B cell (primary cell): ENCODE data around the gene PPP1R12A. TPM values are rescaled to one million over a fixed set of nuclear protein-coding genes. Genes with fewer than 3 reads are reported as not detected.

Experiments used
- ATAC-seq: fragments of 200-7000 bp; cut with Tn5 transposase; one replicate; pipeline ENCODE4 v1.10.0; 2021; ENCODE audit warnings: low read depth, mild to moderate bottlenecking, moderate number of reproducible peaks, moderate library complexity
- CTCF ChIA-PET: fragments of 350-600 bp; sonication (Branson Sonifier 250); formaldehyde crosslinking; loops from one replicate; lab custom pipeline; 2021; ENCODE audit warnings: antibody characterized with exemption, inconsistent platforms; lab: Charles Lee
- POLR2A ChIA-PET: fragments of 350-600 bp; sonication (Branson Sonifier 250); formaldehyde crosslinking; loops from one replicate; lab custom pipeline; 2021; ENCODE audit warnings: antibody characterized with exemption; lab: Charles Lee
- DNase-seq: peaks from one replicate; pipeline ENCODE4 v3.0.0; 2013
- H2AFZ ChIP-seq: 2 replicates; pipeline ENCODE4 v1.6.1; 2012; ENCODE audit warnings: mild to moderate bottlenecking, low read depth, low read length; ENCODE audit not compliant: insufficient read depth, poor library complexity, severe bottlenecking
- H3K27ac ChIP-seq, 2 donors: 1 replicate in 1 of 2; 2 replicates in 1 of 2; pipeline ENCODE4 v1.5.1; 2012 to 2013; ENCODE audit warnings: low read length in 2 of 2, mild to moderate bottlenecking in 2 of 2, moderate library complexity in 1 of 2
- H3K27me3 ChIP-seq, 4 experiments: fragments of 200-600 bp in 1 of 4; sonication (generic) in 1 of 4; replicated peaks in 1 of 4; 1 replicate in 2 of 4; 2 replicates in 2 of 4; pipeline versions ENCODE4 v1.6.1 to v1.7.0; 2013 to 2016; ENCODE audit warnings: low read length in 3 of 4, mild to moderate bottlenecking in 2 of 4, mixed read lengths in 1 of 4, moderate library complexity in 1 of 4; ENCODE audit not compliant: insufficient read depth in 4 of 4, control insufficient read depth in 3 of 4; ENCODE audit errors: control extremely low read depth in 1 of 4
- H3K36me3 ChIP-seq, 2 experiments: replicated peaks in 1 of 2; 1 replicate in 1 of 2; 2 replicates in 1 of 2; pipeline versions ENCODE4 v1.6.1 to v1.7.1; 2013; ENCODE audit warnings: low read length in 1 of 2; ENCODE audit not compliant: insufficient read depth in 2 of 2, control insufficient read depth in 1 of 2; ENCODE audit errors: control extremely low read depth in 1 of 2, extremely low read depth in 1 of 2
- H3K4me1 ChIP-seq, 2 donors: fragments of 200-600 bp in 1 of 2; sonication (generic) in 1 of 2; 1 replicate in 1 of 2; 2 replicates in 1 of 2; pipeline versions ENCODE4 v1.5.1 to v1.6.1; 2013 to 2017; ENCODE audit warnings: low read length in 2 of 2; ENCODE audit not compliant: control insufficient read depth in 2 of 2, insufficient read depth in 2 of 2
- H3K4me2 ChIP-seq: replicated peaks from 2 replicates; pipeline ENCODE3; 2012; ENCODE audit warnings: mild to moderate bottlenecking, low read depth, low read length; ENCODE audit not compliant: poor library complexity, severe bottlenecking
- H3K4me3 ChIP-seq, 5 experiments: fragments of 200-600 bp in 1 of 5; sonication (generic) in 1 of 5; 1 replicate in 3 of 5; 2 replicates in 2 of 5; pipeline versions ENCODE4 v1.5.1 to v1.7.0; 2011 to 2016; ENCODE audit warnings: low read length in 4 of 5, mild to moderate bottlenecking in 4 of 5, low read depth in 2 of 5, control low read depth in 1 of 5, moderate library complexity in 1 of 5; ENCODE audit not compliant: insufficient read depth in 1 of 5; ENCODE audit errors: control extremely low read depth in 1 of 5, extremely low read depth in 1 of 5
- H3K79me2 ChIP-seq: fragments of 200-600 bp; sonication (generic); one replicate; pipeline ENCODE4 v1.6.0; 2016; ENCODE audit warnings: low read length; ENCODE audit not compliant: control insufficient read depth, insufficient read depth
- H3K9ac ChIP-seq: fragments of 200-600 bp; sonication (generic); 2 replicates; pipeline ENCODE4 v1.6.1; 2017; ENCODE audit warnings: mild to moderate bottlenecking, low read length, moderate library complexity
- H3K9me3 ChIP-seq, 3 donors: one replicate each; pipeline versions ENCODE4 v1.6.1 to v1.7.1; 2013; ENCODE audit warnings: low read length in 2 of 3; ENCODE audit not compliant: control insufficient read depth in 2 of 3, insufficient read depth in 1 of 3; ENCODE audit errors: control extremely low read depth in 1 of 3
- H4K20me1 ChIP-seq: 2 replicates; pipeline ENCODE4 v1.6.0; 2012; ENCODE audit warnings: mild to moderate bottlenecking, low read length; ENCODE audit not compliant: insufficient read depth, control insufficient read depth, poor library complexity, severe bottlenecking
- H3K27ac Mint-ChIP-seq: one replicate; pipeline ENCODE4 v1.8.0; 2021; ENCODE audit warnings: mixed read lengths
- H3K27me3 Mint-ChIP-seq: one replicate; pipeline ENCODE4 v1.8.0; 2021; ENCODE audit warnings: mixed read lengths
- H3K4me1 Mint-ChIP-seq: one replicate; pipeline ENCODE4 v1.8.0; 2021; ENCODE audit warnings: mixed read lengths
- H3K4me3 Mint-ChIP-seq: one replicate; pipeline ENCODE4 v1.8.0; 2021; ENCODE audit warnings: mixed read lengths
- H3K9me3 Mint-ChIP-seq: one replicate; pipeline ENCODE4 v1.8.0; 2022; ENCODE audit warnings: mixed read lengths; ENCODE audit not compliant: insufficient read depth
- EZH2 ChIP-seq: IDR thresholded peaks from 2 replicates; pipeline ENCODE4 v1.6.1; 2012; ENCODE audit warnings: borderline replicate concordance, low read depth, mild to moderate bottlenecking, moderate library complexity, low read length; ENCODE audit not compliant: insufficient read depth, poor library complexity, severe bottlenecking
- WGBS: methylation state at CpG from one replicate; pipeline ENCODE4 v1.1.5; 2013; ENCODE audit warnings: missing lambda C conversion rate; ENCODE audit not compliant: insufficient coverage; 5-methylcytosine and 5-hydroxymethylcytosine counted together
- intact Hi-C: fragments of 100-400 bp; cut with micrococcal nuclease; formaldehyde crosslinking; loops from one replicate; pipeline ENCODE4 v1.10.0; 2022
- polyA plus RNA-seq: library from polyadenylated mRNA; depleted of rRNA; stranded (reverse); fragments of >200 nt; gene quantifications from 2 replicates; pipeline ENCODE4 v1.2.3, GENCODE V29; 2012
- total RNA-seq, 2 donors: library from RNA; stranded (reverse); fragments of 120-200 nt in 1 of 2; gene quantifications; 1 replicate in 1 of 2; 2 replicates in 1 of 2; pipeline versions ENCODE4 v1.2.3 to v1.2.4, GENCODE V29; 2013 to 2022
- TF ChIP-seq, protein P1 (sequence below): fragments of 200-600 bp; IDR thresholded peaks from one replicate; pipeline ENCODE4 v1.8.0; 2022; ENCODE audit warnings: antibody characterized with exemption, mild to moderate bottlenecking

The PPP1R12A gene
- total and polyA plus RNA-seq, 2 donors (not counting 1 experiment from before 2014, with no cell fraction given), result 18.3 to 110 TPM

- intact Hi-C loops, result loop anchor here (1.0 to 5.0 kb wide), 4 partner anchors 14 to 380 kb away; no protein-coding TSS in a partner anchor
- Histone ChIP-seq H3K79me2 (peaks cover 99% of the 10 kb centered on the region), H2AFZ (no peak overlapping the region), H3K4me2 (no peak overlapping the region), H4K20me1 (peaks cover 72% of the 10 kb centered on the region), H3K9me3 (no peaks in the 10 kb centered on the region), H3K27me3 (no peaks in the 10 kb centered on the region), H3K4me1 (peaks cover 3 to 14% of the 10 kb centered on the region in 2 donors), H3K27ac (no peak overlapping the region), H3K36me3 (peaks cover 0 to 2% of the 10 kb centered on the region in 2 experiments), H3K4me3 (no peak overlapping the region), H3K9ac (no peak overlapping the region)
- DNase-seq, result peak; percentile 50
- 100% methylated on average over 2 of the region's 3 CpGs for WGBS
- Mint-ChIP-seq H3K27ac (no peak overlapping the region), H3K9me3 (no peaks in the 10 kb centered on the region), H3K27me3 (no peaks in the 10 kb centered on the region), H3K4me3 (no peak overlapping the region), H3K4me1 (peaks cover 67% of the 10 kb centered on the region)
- ChIA-PET CTCF (interaction anchor here (0.7 to 2.1 kb wide), 3 partner anchors 59 to 383 kb away, joined by 3 to 5 read pairs (median 4); no protein-coding TSS in a partner anchor), POLR2A (no interaction called here)
- TF ChIP-seq, protein P1, sequence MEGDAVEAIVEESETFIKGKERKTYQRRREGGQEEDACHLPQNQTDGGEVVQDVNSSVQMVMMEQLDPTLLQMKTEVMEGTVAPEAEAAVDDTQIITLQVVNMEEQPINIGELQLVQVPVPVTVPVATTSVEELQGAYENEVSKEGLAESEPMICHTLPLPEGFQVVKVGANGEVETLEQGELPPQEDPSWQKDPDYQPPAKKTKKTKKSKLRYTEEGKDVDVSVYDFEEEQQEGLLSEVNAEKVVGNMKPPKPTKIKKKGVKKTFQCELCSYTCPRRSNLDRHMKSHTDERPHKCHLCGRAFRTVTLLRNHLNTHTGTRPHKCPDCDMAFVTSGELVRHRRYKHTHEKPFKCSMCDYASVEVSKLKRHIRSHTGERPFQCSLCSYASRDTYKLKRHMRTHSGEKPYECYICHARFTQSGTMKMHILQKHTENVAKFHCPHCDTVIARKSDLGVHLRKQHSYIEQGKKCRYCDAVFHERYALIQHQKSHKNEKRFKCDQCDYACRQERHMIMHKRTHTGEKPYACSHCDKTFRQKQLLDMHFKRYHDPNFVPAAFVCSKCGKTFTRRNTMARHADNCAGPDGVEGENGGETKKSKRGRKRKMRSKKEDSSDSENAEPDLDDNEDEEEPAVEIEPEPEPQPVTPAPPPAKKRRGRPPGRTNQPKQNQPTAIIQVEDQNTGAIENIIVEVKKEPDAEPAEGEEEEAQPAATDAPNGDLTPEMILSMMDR, result peak; percentile 76
- TF ChIP-seq EZH2, result no peak
- ATAC-seq, result peak; percentile 53
These were observed 47.9 kb downstream of the PPP1R12A start for GRCh38 chr12:79886917-79887519.

- no peak overlapping the region for H3K4me3 Mint-ChIP-seq
- ChIA-PET POLR2A (no interaction called here), CTCF (interaction anchor here (0.7 to 2.1 kb wide), 3 partner anchors 60 to 384 kb away, joined by 3 to 5 read pairs (median 4); no protein-coding TSS in a partner anchor)
- H3K4me1 Mint-ChIP-seq, result peaks cover 70% of the 10 kb centered on the region
- H3K9ac ChIP-seq, result no peak overlapping the region
- H3K79me2 ChIP-seq, result peaks cover 100% of the 10 kb centered on the region
- ATAC-seq (no peak), DNase-seq (no peak)
- H3K4me3 ChIP-seq, result no peak overlapping the region
- TF ChIP-seq EZH2, result no peak
- peaks cover 74% of the 10 kb centered on the region for H4K20me1 ChIP-seq
- intact Hi-C loops, result loop anchor here (2.0 to 5.0 kb wide), 3 partner anchors 15 to 381 kb away; no protein-coding TSS in a partner anchor
- no peaks in the 10 kb centered on the region for H3K36me3 ChIP-seq
- no peak overlapping the region for H3K27ac ChIP-seq
- no peaks in the 10 kb centered on the region for H3K9me3 Mint-ChIP-seq
- H3K4me1 ChIP-seq, result peaks cover 12 to 20% of the 10 kb centered on the region in 2 donors
- no peaks in the 10 kb centered on the region for H3K27me3 ChIP-seq
- no peaks in the 10 kb centered on the region for H3K9me3 ChIP-seq
- no peak overlapping the region for H3K27ac Mint-ChIP-seq
- H3K27me3 Mint-ChIP-seq, result no peaks in the 10 kb centered on the region
- H2AFZ ChIP-seq, result no peak overlapping the region
- no peak overlapping the region for H3K4me2 ChIP-seq
- WGBS, result 43% methylated on average over 1 of the region's 3 CpGs
These were observed 48.9 kb downstream of the PPP1R12A start for GRCh38 chr12:79885911-79886490.
